ENCODE data around the gene SIL1.
"Not testable (repeated sequence)": the region's sequence is repeated elsewhere in the genome, so short reads cannot be mapped to it uniquely, and the experiment has no call there.

The SIL1 gene

GRCh38 chr5:139019211-139019610 lies 179.0 kb downstream of the SIL1 start:
- no peak for DNase-seq

- no peak for DNase-seq
These were observed 180.5 kb downstream of the SIL1 start for GRCh38 chr5:139017624-139018023.

GRCh38 chr5:139016186-139016585 lies 182.0 kb downstream of the SIL1 start:
- no peak for DNase-seq

GRCh38 chr5:139014726-139015125 lies 183.4 kb downstream of the SIL1 start:
- no peak for DNase-seq

- DNase-seq = no peak
These were observed 186.0 kb downstream of the SIL1 start for GRCh38 chr5:139012176-139012575.

- not testable (repeated sequence) for DNase-seq
These were observed 187.0 kb downstream of the SIL1 start for GRCh38 chr5:139011156-139011555.

DNA sequence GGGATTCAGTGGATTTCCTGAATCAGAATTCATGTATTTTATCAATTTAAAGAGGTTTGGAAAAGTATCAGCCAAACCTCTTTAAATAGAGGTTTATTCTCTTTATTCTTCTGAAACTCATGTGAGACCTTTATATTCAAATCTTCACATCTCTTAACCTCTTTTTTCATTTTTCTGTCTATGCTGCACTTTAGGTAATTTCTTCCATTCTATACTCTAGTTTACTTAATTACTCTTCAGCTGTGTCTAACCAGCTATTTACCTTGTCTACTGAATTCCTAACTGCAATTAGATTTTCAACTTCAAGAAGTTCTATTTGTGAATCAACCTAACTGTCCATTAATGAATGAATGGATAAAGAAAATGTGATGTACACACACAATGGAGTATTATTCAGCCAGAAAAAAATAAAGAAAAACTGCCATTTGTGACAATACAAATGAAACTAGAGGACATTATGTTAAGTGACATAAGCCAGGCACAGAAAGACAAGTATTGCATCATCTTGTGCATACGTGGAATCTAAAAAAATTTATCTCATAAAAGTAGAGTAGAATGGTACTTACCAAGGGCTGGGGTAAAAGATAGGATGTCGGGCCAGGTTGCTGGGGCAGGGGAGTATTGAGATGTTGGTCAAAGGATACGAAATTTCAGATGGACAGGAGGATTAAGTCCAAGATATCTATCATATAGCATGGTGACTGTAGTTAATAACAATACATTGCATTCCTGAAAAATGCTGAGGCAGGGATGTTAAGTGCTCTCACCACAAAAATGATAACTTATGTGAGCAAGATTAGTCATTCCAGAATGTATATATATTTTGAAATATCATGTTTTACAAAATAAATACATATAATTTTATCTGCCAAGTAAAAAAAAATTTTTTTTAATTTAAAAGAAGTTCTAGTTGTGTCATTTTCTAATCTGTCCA lies 193.5 kb downstream of the SIL1 start:
- DNase-seq = no peak

DNA sequence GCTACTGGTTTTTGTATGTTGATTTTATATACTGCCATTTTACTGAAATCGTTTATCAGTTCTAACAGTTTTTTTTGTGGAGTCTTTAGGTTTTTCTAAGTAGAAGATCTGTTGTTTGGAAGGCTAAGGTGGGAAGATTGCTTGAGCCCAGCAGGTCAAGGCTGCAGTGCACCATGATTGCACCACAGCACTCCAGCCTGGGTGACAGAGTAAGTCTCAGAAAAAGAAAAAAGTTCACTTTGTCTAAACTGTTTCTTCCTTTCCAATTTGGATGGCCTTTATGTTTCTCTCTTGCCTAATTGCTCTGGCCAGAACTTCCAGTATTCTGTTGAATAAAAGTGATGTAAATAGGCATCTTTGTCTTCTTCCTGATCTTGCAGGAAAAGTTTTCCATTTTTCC lies 198.5 kb downstream of the SIL1 start:
- no peak for DNase-seq

DNA sequence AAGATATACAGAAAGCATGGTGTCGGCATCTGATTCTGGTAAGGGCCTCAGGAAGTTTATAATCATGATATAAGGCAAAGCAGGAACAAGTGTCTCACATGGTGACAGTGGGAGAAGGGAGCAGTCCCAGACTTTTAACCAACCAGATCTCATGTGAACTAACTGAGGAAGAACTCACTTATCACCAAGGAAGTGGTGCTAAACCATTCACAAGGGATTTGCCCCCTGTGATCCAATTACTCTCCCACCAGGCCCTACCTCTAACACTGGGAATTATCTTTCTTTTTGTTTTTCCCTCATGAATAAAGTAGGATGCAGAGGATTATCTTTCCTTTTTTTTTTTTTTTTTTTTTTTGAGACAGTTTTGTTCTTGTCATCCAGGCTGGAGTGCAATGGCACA lies 199.6 kb downstream of the SIL1 start:
- DNase-seq = no peak

DNA sequence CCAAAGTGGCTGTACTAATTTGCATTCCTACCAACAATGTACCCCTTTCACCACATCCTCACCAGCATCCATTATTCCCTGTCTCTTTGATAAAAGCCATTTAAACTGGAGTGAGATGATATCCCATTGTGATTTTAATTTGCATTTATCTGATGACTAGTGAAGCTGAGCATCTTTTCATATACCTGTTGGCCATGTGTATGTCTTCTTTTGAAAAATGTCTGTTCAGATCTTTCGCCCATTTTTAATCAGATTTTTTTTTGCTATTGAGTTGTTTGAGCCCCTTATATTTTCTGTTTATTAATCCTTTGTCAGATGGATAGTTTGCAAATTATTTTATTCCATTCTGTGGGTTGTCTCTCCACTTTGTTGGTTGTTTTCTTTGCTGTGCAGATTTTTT lies 202.0 kb downstream of the SIL1 start:
- DNase-seq = no peak

- DNase-seq = no peak
These were observed 207.1 kb downstream of the SIL1 start for GRCh38 chr5:138990986-138991590.

DNA sequence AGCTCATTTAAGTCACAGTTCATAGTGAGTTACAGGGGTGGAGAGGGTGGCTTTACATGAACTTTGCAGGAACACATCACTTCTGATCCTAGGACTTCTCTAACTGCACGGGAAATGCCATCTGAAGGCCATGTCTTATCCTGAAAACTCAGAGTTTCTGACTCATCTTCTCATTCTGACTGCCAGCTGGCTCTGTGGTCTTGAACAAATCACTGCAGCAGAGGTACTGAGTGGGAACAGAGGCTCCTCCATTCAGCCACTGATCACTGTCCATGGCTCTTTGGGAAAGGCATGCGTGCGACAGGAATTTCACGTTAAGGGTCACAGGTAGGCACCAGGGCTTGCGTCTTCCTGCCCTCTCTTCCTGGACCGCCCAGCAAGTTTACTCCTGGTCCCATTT lies 208.4 kb downstream of the SIL1 start:
- no peak for DNase-seq

- DNase-seq = no peak
These were observed 211.9 kb downstream of the SIL1 start for GRCh38 chr5:138986186-138986800.

DNA sequence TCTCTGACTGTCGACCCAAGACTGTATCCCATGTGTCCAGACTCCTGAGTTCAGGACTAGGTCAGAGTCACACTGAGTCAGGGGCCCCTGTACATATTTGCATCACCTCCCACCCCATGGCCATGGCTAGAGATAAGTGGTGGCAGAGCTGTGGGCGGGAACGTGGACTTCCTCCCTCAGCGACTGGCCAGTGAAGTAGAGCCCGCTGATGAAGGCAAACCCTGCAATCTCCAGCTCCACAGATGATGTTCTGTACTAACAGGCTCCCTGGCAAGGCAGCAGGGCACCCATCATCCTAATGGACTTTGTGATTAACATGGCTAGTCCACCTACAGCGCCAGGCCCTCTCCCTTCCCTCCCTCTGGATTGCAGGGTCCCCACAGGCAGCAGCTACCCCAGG lies 212.5 kb downstream of the SIL1 start:
- peak; percentile 11 to 25 for DNase-seq

DNA sequence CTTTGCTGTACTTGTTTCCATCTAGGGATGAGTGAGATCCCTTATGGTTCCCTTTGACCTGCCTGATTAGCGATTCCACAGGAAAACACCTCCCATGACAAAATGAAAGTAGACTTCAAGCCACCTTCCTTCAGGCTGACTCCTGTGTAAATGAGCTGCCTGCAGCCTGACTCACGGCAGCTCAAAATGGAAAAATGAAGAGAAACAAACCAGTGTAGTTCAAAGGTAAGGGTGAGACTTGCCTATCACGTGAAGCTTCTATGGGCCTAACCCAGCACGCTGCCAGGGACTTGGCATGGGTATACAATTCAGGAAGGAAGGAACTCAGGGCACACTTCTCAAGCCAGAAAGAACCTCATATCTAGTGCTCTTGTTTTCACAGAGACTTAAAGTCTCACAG lies 212.9 kb downstream of the SIL1 start:
- no peak for DNase-seq

- DNase-seq = no peak
These were observed 214.2 kb downstream of the SIL1 start for GRCh38 chr5:138983984-138984383.

DNA sequence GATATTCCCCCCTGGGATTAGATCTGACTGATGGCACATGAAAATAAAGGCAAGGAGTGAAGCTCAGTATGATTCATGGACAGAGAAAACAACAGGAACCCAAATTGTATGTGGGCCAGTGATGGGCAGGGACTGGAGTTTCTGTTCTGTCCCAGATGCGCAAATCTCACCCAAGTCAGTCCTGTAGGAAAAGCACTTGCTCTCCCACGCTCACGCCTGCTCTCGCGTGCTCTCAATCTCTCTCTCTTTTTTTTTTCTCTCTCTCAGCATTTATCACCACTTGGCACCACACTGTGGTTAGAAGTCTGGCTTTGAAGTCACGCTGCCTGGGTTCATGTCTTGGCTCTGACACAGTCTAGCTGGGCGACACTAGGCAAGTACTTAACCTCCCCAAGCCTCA lies 216.6 kb downstream of the SIL1 start:
- no peak for DNase-seq

DNA sequence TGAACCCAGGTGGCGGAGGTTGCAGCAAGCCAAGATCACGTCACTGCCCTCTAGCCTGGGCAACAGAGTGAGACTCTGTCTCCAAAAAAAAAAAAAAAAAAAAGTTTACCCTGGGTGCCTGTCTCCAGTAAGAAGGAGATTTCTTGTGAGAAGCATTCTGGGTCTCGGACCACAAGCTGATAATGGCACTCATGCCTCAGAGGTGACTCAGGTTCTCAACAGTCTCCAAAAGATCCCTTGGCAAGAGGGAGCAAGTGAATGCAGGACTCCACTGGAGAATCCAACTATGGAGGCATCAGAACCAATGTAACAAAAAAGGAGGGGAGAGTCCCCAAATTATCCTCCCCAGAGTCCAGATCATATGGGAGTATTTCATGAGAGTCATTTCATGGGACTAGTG lies 217.0 kb downstream of the SIL1 start:
- DNase-seq = no peak

- DNase-seq = no peak
These were observed 217.7 kb downstream of the SIL1 start for GRCh38 chr5:138980441-138980840.

- no peak for DNase-seq
These were observed 218.4 kb downstream of the SIL1 start for GRCh38 chr5:138979684-138980280.

DNA sequence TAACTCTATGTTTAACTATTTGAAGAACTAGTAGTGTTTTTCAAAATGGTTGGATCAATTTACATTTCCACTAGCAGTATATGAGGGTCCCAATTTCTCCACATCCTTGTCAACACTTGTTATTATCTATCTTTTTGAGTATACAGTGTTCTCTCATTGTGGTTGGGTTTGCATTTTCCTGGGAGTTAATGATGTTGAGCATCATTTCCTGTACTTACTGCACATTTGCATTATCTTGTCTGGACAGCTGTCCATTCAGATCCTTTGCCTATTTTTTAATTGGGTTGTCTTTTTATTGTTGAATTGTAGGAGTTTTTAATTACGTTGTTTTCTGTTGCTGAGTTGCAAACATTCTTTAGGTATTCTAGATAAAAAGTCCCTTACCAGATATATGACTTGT lies 219.6 kb downstream of the SIL1 start:
- no peak for DNase-seq

DNA sequence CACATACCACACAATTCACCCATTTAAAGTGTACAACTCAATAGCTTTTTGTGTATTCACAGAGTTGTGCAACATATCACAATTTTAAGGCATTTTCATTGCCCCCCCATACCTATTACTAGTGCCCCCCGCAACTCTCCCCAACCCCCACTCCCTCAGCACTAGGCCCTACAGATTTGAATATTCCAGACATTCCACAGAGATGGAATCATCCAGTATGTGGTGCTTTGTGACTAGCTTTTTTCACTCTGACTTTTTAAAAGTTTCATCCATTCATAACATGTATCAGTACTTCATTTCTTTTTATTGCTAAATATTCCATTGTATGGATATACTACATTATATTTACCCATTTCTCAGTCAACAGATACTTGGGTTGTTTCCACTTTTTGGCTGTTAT lies 220.1 kb downstream of the SIL1 start:
- no peak for DNase-seq

- peak in 1 of 2 donors; percentile 4 for DNase-seq
These were observed 222.9 kb downstream of the SIL1 start for GRCh38 chr5:138975098-138975847.
